HUES64 (cell line): Measurements from ENCODE around the gene ABCC9.
"Not testable (repeated sequence)": the region's sequence is repeated elsewhere in the genome, so short reads cannot be mapped to it uniquely, and the experiment has no call there.

Experiments
- H3K27ac ChIP-seq: 2 replicates; pipeline ENCODE4 v1.7.0; 2013; ENCODE audit warnings: low read depth, low read length, inconsistent platforms
- H3K27me3 ChIP-seq: 2 replicates; pipeline ENCODE4 v1.6.1; 2013; ENCODE audit warnings: mild to moderate bottlenecking, low read length; ENCODE audit not compliant: insufficient read depth
- H3K36me3 ChIP-seq: 2 replicates; pipeline ENCODE4 v1.6.1; 2013; ENCODE audit warnings: mild to moderate bottlenecking, low read length; ENCODE audit not compliant: insufficient read depth
- H3K4me1 ChIP-seq: 2 replicates; pipeline ENCODE4 v1.6.1; 2013; ENCODE audit warnings: mild to moderate bottlenecking, low read length, moderate library complexity; ENCODE audit not compliant: insufficient read depth
- H3K4me3 ChIP-seq: 2 replicates; pipeline ENCODE4 v1.5.1; 2013; ENCODE audit warnings: mild to moderate bottlenecking, low read length, moderate library complexity
- H3K9ac ChIP-seq: 2 replicates; pipeline ENCODE4 v1.6.1; 2013; ENCODE audit warnings: mild to moderate bottlenecking, low read depth, low read length
- H3K9me3 ChIP-seq: 2 replicates; pipeline ENCODE4 v1.6.1; 2013; ENCODE audit warnings: low read depth, low read length; ENCODE audit not compliant: insufficient read depth
- WGBS: fragments of 150-250, 120-280 bp; methylation state at CpG from one replicate; pipeline ENCODE4 v1.1.7; 2013; ENCODE audit warnings: missing lambda C conversion rate; 5-methylcytosine and 5-hydroxymethylcytosine counted together

Gene ABCC9

DNA sequence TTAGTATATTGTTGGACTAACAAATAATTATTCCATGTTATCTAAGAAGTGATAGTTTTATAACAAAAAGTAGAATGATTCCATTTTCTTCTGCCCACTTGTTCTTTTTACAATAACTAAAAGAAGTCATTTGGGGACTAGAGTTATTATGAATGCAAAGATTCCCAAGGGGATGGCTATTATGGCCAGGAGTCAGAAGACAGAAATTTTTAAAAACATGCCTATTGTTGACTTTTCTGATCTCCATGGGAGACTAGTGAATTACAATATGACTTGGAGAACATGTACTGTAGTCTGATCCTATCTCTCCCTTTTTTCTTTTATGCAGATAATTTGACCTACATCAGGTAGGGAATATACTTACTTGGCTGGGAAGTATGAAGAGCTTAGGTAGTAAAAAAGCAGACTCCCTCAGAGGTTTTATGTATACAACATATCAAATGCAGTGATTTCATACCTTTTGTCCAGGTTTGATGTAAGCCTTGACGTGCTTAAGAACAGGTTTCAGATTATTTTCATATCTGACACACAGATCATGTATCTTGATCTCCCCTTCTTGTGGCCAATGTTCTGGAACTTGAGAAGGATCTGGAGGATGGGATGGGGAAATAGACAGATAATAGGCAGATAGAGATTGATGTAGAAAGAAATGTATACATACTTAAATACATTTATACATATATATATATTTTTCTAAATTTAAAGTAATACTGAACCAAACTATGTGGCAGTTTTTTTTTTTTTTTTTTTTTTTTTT, 125.7 kb downstream of the ABCC9 start:
- no peaks in the 10 kb centered on the region for H3K27me3 ChIP-seq
- no peaks in the 10 kb centered on the region for H3K36me3 ChIP-seq
- H3K9me3 ChIP-seq, result no peaks in the 10 kb centered on the region
- no peak overlapping the region for H3K4me3 ChIP-seq
- 88% methylated on average over 1 of the region's 1 CpG for WGBS
- H3K9ac ChIP-seq, result no peak overlapping the region
- H3K27ac ChIP-seq, result no peak overlapping the region
- H3K4me1 ChIP-seq, result no peaks in the 10 kb centered on the region

GRCh38 chr12:21814814-21815213, 126.4 kb downstream of the ABCC9 start:
- Histone ChIP-seq H3K4me3 (no peak overlapping the region), H3K9me3 (no peaks in the 10 kb centered on the region), H3K36me3 (no peaks in the 10 kb centered on the region), H3K27me3 (no peaks in the 10 kb centered on the region), H3K9ac (no peak overlapping the region), H3K4me1 (no peaks in the 10 kb centered on the region), H3K27ac (no peak overlapping the region)
- 93% methylated on average over 2 of the region's 3 CpGs for WGBS

DNA sequence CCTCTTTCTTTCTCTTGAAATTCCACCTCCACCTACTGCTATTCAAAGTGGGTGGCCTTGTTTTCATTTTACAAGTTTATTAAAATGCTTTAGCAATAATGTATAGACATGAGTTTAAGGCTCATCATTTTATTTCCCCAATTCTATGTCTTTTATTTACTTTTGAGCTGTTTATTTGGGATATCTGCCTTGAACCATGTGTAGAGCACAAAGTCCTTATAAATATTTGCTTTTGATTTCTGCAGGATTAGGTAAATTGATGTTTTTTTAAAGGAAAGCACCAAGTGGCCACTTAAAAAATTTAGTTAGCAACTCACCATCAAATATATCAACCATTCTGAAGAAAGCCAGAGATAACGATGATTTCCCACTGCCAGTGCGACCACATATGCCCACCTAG, 126.9 kb downstream of the ABCC9 start:
- Histone ChIP-seq H3K4me3 (no peak overlapping the region), H3K9ac (no peak overlapping the region), H3K27me3 (no peaks in the 10 kb centered on the region), H3K9me3 (no peaks in the 10 kb centered on the region), H3K4me1 (no peaks in the 10 kb centered on the region), H3K27ac (no peak overlapping the region), H3K36me3 (no peaks in the 10 kb centered on the region)
- WGBS, result 92% methylated on average over 2 of the region's 2 CpGs

DNA sequence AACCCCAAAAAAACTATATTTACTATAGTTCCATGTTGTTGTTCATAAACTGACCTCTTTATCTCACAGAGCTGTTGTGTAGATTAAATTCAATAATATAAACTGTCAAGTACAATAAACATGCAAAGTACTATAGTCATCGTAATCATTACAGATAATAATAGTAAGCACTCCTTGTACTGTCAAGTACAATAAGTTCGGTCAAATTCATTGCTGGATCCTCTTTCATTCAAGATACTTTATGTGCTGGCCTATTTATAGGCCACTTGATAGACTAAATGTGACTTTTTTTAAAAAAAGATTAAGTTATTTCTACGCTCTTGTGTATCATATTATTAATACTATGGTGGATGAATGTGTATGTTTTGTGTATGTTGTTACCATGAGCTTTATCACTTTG, 127.5 kb downstream of the ABCC9 start:
- WGBS, result 98% methylated on average over 2 of the region's 3 CpGs
- no peaks in the 10 kb centered on the region for H3K36me3 ChIP-seq
- no peak overlapping the region for H3K4me3 ChIP-seq
- no peak overlapping the region for H3K9ac ChIP-seq
- no peaks in the 10 kb centered on the region for H3K9me3 ChIP-seq
- no peaks in the 10 kb centered on the region for H3K27me3 ChIP-seq
- H3K4me1 ChIP-seq, result no peaks in the 10 kb centered on the region
- H3K27ac ChIP-seq, result no peak overlapping the region

DNA sequence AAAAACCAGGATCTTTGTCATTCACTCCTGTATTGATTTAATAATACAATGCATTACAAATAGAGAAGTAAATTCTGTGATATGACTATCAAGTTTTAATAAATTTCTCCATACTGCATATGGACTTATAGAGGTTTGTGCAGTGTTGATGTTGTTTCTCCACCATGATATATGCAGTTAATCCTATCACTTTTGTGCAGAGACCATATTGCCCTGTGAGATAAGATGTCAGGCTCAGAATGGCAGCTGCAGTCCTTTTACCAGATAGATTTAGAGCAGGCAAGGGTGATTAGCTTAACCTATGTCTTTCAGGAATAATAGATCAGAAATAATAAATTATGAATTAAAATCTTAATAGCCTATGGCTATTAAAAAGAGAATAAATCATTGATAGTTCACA, 128.1 kb downstream of the ABCC9 start:
- no peaks in the 10 kb centered on the region for H3K27me3 ChIP-seq
- H3K9ac ChIP-seq, result no peak overlapping the region

GRCh38 chr12:21812340-21812739, 128.9 kb downstream of the ABCC9 start:
- not testable (repeated sequence) for H3K4me1 ChIP-seq

More for the DNA sequence above, 128.1 kb downstream of the ABCC9 start:
- Histone ChIP-seq H3K36me3 (no peaks in the 10 kb centered on the region), H3K4me3 (no peak overlapping the region), H3K9me3 (no peaks in the 10 kb centered on the region), H3K4me1 (no peaks in the 10 kb centered on the region), H3K27ac (no peak overlapping the region)

GRCh38 chr12:21809100-21809499, 132.1 kb downstream of the ABCC9 start:
- no peaks in the 10 kb centered on the region for H3K36me3 ChIP-seq
- no peak overlapping the region for H3K9ac ChIP-seq
- no peak overlapping the region for H3K27ac ChIP-seq
- H3K9me3 ChIP-seq, result no peaks in the 10 kb centered on the region
- H3K27me3 ChIP-seq, result no peaks in the 10 kb centered on the region
- no peak overlapping the region for H3K4me3 ChIP-seq
- no peaks in the 10 kb centered on the region for H3K4me1 ChIP-seq

More at GRCh38 chr12:21812340-21812739, 128.9 kb downstream of the ABCC9 start:
- H3K27me3 ChIP-seq, H3K36me3 ChIP-seq, H3K4me3 ChIP-seq, H3K27ac ChIP-seq, H3K9ac ChIP-seq, H3K9me3 ChIP-seq: not testable (repeated sequence)
- 79% methylated on average over 1 of the region's 2 CpGs for WGBS

DNA sequence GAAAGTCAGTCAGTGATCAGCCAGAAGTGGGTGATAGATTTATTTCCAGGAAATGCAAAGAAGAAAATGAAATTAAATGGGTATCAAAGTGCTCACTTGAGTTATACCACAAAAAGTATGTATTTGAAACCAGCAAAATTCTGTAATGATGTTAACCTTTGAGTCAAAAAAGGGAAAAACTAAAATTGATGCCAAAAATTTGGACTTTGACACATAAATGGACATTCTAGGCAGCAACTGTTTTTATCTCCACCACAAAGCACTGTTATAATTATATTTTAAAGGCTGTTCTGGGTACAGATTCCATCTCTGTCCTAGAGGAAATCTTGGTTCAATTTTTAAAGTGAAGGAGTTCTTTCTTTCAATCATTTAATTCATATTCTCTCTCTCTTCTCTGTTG, 135.0 kb downstream of the ABCC9 start:
- H3K36me3 ChIP-seq, result no peaks in the 10 kb centered on the region

DNA sequence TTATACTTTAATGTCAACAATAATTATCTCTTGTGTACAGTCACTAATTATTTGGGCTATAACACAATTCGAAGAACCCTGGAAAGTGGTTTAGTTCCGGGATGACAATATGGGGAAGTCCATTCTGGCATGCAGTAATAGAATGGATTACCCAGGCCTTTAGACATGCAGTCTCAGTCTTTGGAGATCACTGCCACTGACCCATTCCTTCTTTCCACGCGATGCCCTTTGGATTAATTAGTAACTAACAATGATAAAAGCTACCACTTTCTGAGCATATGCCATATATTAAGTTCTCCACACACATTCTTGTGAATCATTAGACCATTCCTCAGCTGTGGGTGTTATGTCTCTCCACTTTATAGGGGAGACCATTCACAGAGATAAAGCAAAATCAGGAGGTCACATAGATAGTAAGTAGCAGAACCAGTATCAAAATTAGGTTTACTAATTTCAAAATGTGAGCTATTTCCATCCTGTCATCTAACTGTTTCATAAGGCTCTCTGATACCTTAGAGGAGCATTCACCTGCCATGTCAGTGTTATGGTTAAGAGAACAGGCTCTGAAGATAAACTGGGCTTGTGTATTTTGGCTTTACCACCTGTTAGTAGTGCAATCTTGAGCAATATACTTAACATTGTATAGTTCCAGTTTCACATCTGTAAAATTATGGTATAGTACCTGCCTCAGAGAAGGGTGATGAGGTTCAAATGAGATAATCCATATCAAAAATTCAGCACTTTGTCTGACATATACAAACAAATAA, 139.5 kb downstream of the ABCC9 start:
- H3K9me3 ChIP-seq, result no peaks in the 10 kb centered on the region
- 88% methylated on average over 4 of the region's 4 CpGs for WGBS
- H3K9ac ChIP-seq, result no peak overlapping the region
- H3K27me3 ChIP-seq, result no peaks in the 10 kb centered on the region
- H3K4me3 ChIP-seq, result no peak overlapping the region
- no peaks in the 10 kb centered on the region for H3K4me1 ChIP-seq
- H3K36me3 ChIP-seq, result no peaks in the 10 kb centered on the region
- no peak overlapping the region for H3K27ac ChIP-seq

More for the DNA sequence above, 135.0 kb downstream of the ABCC9 start:
- H3K27ac ChIP-seq, result no peak overlapping the region
- no peaks in the 10 kb centered on the region for H3K4me1 ChIP-seq
- no peaks in the 10 kb centered on the region for H3K9me3 ChIP-seq
- no peak overlapping the region for H3K9ac ChIP-seq
- H3K4me3 ChIP-seq, result no peak overlapping the region
- H3K27me3 ChIP-seq, result no peaks in the 10 kb centered on the region

- Histone ChIP-seq H3K4me3 (no peak overlapping the region), H3K4me1 (no peaks in the 10 kb centered on the region), H3K9ac (no peak overlapping the region), H3K9me3 (no peaks in the 10 kb centered on the region), H3K27me3 (no peaks in the 10 kb centered on the region), H3K36me3 (no peaks in the 10 kb centered on the region), H3K27ac (no peak overlapping the region)
- 100% methylated on average over 1 of the region's 1 CpG for WGBS
Measured at GRCh38 chr12:21800011-21800410, 141.2 kb downstream of the ABCC9 start.

DNA sequence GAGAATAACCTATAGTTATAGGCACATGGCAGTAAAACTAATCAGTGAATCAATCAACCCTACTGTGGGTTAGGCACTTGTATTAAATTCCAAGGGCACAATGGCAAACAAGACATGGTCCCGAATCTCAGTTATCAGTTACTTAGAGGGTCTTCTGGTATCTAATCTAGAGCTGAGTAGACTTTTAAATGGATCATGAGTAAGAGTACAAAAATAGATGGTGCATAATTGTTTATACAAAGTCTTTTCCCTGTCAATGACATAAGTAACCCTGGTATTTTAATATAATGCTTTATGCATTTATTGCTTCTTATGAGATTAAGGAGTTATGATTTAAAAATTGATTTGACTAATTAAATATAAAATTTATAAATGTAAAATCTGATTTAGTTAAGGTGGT, 143.7 kb downstream of the ABCC9 start:
- no peaks in the 10 kb centered on the region for H3K27me3 ChIP-seq
- no peaks in the 10 kb centered on the region for H3K36me3 ChIP-seq
- H3K9ac ChIP-seq, result no peak overlapping the region
- 92% methylated on average over 1 of the region's 1 CpG for WGBS
- H3K9me3 ChIP-seq, result no peaks in the 10 kb centered on the region
- H3K4me1 ChIP-seq, result no peaks in the 10 kb centered on the region
- H3K27ac ChIP-seq, result no peak overlapping the region
- no peak overlapping the region for H3K4me3 ChIP-seq
